ENCODE data around the gene PDE6B. TPM values are rescaled to one million over a fixed set of nuclear protein-coding genes. Genes with fewer than 3 reads are reported as not detected.

Gene PDE6B
- total and polyA plus RNA-seq, 2 experiments from 2014 or later: 17.3 to 26.1 TPM

- H3K4me3 ChIP-seq: no peak overlapping the region
- no peak overlapping the region for H2AFZ ChIP-seq
- H3K79me2 ChIP-seq: no peaks in the 10 kb centered on the region
- no peaks in the 10 kb centered on the region for H3K4me1 ChIP-seq (ENCODE audit: insufficient read depth)
- DNase-seq (ENCODE audit: low spot score): no peak
- no peak for TF ChIP-seq EZH2 (IDR thresholded peaks at IDR 0.05; ENCODE audit: borderline replicate concordance)
- TF ChIP-seq, protein P1, sequence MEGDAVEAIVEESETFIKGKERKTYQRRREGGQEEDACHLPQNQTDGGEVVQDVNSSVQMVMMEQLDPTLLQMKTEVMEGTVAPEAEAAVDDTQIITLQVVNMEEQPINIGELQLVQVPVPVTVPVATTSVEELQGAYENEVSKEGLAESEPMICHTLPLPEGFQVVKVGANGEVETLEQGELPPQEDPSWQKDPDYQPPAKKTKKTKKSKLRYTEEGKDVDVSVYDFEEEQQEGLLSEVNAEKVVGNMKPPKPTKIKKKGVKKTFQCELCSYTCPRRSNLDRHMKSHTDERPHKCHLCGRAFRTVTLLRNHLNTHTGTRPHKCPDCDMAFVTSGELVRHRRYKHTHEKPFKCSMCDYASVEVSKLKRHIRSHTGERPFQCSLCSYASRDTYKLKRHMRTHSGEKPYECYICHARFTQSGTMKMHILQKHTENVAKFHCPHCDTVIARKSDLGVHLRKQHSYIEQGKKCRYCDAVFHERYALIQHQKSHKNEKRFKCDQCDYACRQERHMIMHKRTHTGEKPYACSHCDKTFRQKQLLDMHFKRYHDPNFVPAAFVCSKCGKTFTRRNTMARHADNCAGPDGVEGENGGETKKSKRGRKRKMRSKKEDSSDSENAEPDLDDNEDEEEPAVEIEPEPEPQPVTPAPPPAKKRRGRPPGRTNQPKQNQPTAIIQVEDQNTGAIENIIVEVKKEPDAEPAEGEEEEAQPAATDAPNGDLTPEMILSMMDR (IDR thresholded peaks at IDR 0.05; ENCODE audit: poor library complexity): no peak
- no peak for TF ChIP-seq EZH2phosphoT487 (IDR thresholded peaks at IDR 0.05; ENCODE audit: low read depth, severe bottlenecking, unreplicated experiment)
- H3K27ac ChIP-seq: no peak overlapping the region
- H4K20me1 ChIP-seq (ENCODE audit: insufficient read depth, poor library complexity, severe bottlenecking): no peaks in the 10 kb centered on the region
- H3K9me2 ChIP-seq (replicated peaks; ENCODE audit: insufficient read depth): no peaks in the 10 kb centered on the region
- H3K36me3 ChIP-seq (replicated peaks; ENCODE audit: insufficient read depth, low read depth): no peaks in the 10 kb centered on the region
- H3K9me3 ChIP-seq (ENCODE audit: low read depth): no peaks in the 10 kb centered on the region
- WGBS (ENCODE audit: low lambda C conversion rate, missing lambda C conversion rate): 79% methylated on average over 8 of the region's 8 CpGs
- H3K27me3 ChIP-seq: peaks cover 2% of the 10 kb centered on the region
- no peak overlapping the region for H3K4me2 ChIP-seq
These were observed 15.8 kb upstream of the PDE6B start for GRCh38 chr4:609400-610050.

- no peaks in the 10 kb centered on the region for H3K36me3 ChIP-seq (replicated peaks; ENCODE audit: insufficient read depth, low read depth)
These were observed 14.7 kb upstream of the PDE6B start for GRCh38 chr4:610411-611261.

DNA sequence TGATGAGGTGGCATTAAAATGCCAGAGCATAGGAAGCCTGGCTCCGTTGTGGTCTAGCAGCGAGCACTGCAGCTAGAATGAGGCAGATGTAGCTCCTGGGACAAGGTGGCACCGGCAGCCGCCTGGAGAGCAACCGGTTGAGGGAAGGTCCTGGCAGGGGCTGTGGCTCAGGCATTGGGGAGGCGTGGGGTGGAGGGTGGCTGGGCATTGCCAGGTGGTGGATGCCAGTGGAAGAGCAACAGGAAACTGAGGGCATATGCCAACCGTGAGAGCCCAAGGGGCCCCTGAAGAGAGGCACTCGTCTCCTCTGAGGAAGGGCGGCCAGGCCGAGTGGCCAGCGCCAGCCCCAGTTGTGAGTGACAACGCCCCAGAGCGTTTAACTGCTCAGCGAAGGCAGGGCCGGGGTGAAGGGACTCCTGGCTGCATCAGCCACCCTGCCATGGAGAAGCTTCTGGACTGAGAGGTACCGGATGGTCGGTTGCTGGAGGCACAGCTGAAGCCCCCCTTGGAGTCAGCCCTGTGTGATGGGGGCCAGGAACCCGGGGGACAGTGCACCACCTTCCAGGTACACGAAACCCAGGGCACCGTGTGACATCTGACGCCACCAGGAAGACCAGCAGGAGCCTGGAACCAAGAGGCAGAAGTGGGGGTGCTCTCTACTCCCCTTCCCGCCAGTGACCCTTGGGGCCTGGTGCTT, 13.2 kb upstream of the PDE6B start:
- H3K27ac ChIP-seq: no peak overlapping the region
- 87% methylated on average over 22 of the region's 22 CpGs for WGBS (ENCODE audit: low lambda C conversion rate, missing lambda C conversion rate)
- no peaks in the 10 kb centered on the region for H3K9me3 ChIP-seq (ENCODE audit: low read depth)
- H3K4me1 ChIP-seq (ENCODE audit: insufficient read depth): no peaks in the 10 kb centered on the region
- no peaks in the 10 kb centered on the region for H3K79me2 ChIP-seq
- H4K20me1 ChIP-seq (ENCODE audit: insufficient read depth, poor library complexity, severe bottlenecking): no peaks in the 10 kb centered on the region
- no peak overlapping the region for H3K4me3 ChIP-seq
- DNase-seq (ENCODE audit: low spot score): no peak
- peaks cover 3% of the 10 kb centered on the region for H3K27me3 ChIP-seq
- TF ChIP-seq EZH2phosphoT487 (IDR thresholded peaks at IDR 0.05; ENCODE audit: low read depth, severe bottlenecking, unreplicated experiment) (no peak), EZH2 (IDR thresholded peaks at IDR 0.05; ENCODE audit: borderline replicate concordance) (no peak)
- TF ChIP-seq, protein P1 (IDR thresholded peaks at IDR 0.05; ENCODE audit: poor library complexity): no peak
- H3K36me3 ChIP-seq (replicated peaks; ENCODE audit: insufficient read depth, low read depth): no peaks in the 10 kb centered on the region
- no peak overlapping the region for H3K4me2 ChIP-seq
- no peak overlapping the region for H2AFZ ChIP-seq
- H3K9me2 ChIP-seq (replicated peaks; ENCODE audit: insufficient read depth): no peaks in the 10 kb centered on the region

More at GRCh38 chr4:610411-611261, 14.7 kb upstream of the PDE6B start:
- H2AFZ ChIP-seq: no peak overlapping the region
- H3K4me3 ChIP-seq: no peak overlapping the region
- WGBS (ENCODE audit: low lambda C conversion rate, missing lambda C conversion rate): 50% methylated on average over 10 of the region's 10 CpGs
- H3K9me2 ChIP-seq (replicated peaks; ENCODE audit: insufficient read depth): no peaks in the 10 kb centered on the region
- H3K4me2 ChIP-seq: no peak overlapping the region
- peaks cover 3% of the 10 kb centered on the region for H3K27me3 ChIP-seq
- H3K4me1 ChIP-seq (ENCODE audit: insufficient read depth): no peaks in the 10 kb centered on the region
- no peak for TF ChIP-seq EZH2 (IDR thresholded peaks at IDR 0.05; ENCODE audit: borderline replicate concordance)
- TF ChIP-seq EZH2phosphoT487 (IDR thresholded peaks at IDR 0.05; ENCODE audit: low read depth, severe bottlenecking, unreplicated experiment): no peak
- TF ChIP-seq, protein P1 (IDR thresholded peaks at IDR 0.05; ENCODE audit: poor library complexity): no peak
- peak; percentile 49 for DNase-seq (ENCODE audit: low spot score)
- H3K27ac ChIP-seq: no peak overlapping the region
- no peaks in the 10 kb centered on the region for H3K79me2 ChIP-seq
- H4K20me1 ChIP-seq (ENCODE audit: insufficient read depth, poor library complexity, severe bottlenecking): no peaks in the 10 kb centered on the region
- no peaks in the 10 kb centered on the region for H3K9me3 ChIP-seq (ENCODE audit: low read depth)
